CD4-positive, alpha-beta T cell treated with Interleukin-4 for 1 hour (primary cell): Measurements from ENCODE around the gene UTP3.
"Not testable (repeated sequence)": the region's sequence is repeated elsewhere in the genome, so short reads cannot be mapped to it uniquely, and the experiment has no call there.

Source experiments
- DNase-seq, 2 donors: peaks; one replicate each; pipeline ENCODE4 v3.0.0-alpha.2; 2020 to 2022

UTP3 gene

GRCh38 chr4:70687821-70688794 lies at the start of gene UTP3:
Gene UTP3, plus strand, starts transcription at chr4:70688532. Its CDS starts 146 bp downstream, at chr4:70688678.
- DNase-seq = peak; percentile 93 to 94

GRCh38 chr4:70640192-70640591 lies 48.1 kb upstream of the UTP3 start:
- DNase-seq = no peak

- DNase-seq = not testable (repeated sequence)
These were observed 37.6 kb upstream of the UTP3 start for GRCh38 chr4:70650741-70651140.

GRCh38 chr4:70651864-70652506 lies 36.3 kb upstream of the UTP3 start:
- DNase-seq = peak in 1 of 2 donors; percentile 55

GRCh38 chr4:70654605-70655011 lies 33.7 kb upstream of the UTP3 start:
- no peak for DNase-seq

GRCh38 chr4:70657326-70657725 lies 31.0 kb upstream of the UTP3 start:
- no peak for DNase-seq

- DNase-seq = no peak
These were observed 29.9 kb upstream of the UTP3 start for GRCh38 chr4:70658418-70658817.

- no peak for DNase-seq
These were observed 28.2 kb upstream of the UTP3 start for GRCh38 chr4:70660106-70660505.

GRCh38 chr4:70661309-70661922 lies 26.9 kb upstream of the UTP3 start:
- DNase-seq = not testable (repeated sequence)

- DNase-seq = no peak
These were observed 22.0 kb upstream of the UTP3 start, which contains the start of gene JCHAIN for GRCh38 chr4:70666369-70666768. Gene JCHAIN, minus strand, starts transcription at chr4:70666508. Its CDS starts 18 bp downstream, at chr4:70666490.

GRCh38 chr4:70667740-70668535 lies 20.4 kb upstream of the UTP3 start:
- DNase-seq = no peak

- no peak for DNase-seq
These were observed 17.9 kb upstream of the UTP3 start for GRCh38 chr4:70670332-70671014.

GRCh38 chr4:70671091-70671490 lies 17.2 kb upstream of the UTP3 start:
- no peak for DNase-seq

GRCh38 chr4:70674191-70674590 lies 14.1 kb upstream of the UTP3 start:
- no peak for DNase-seq

- DNase-seq = no peak
These were observed 13.6 kb upstream of the UTP3 start for GRCh38 chr4:70674731-70675130.

GRCh38 chr4:70676554-70677090 lies 11.7 kb upstream of the UTP3 start:
- DNase-seq = no peak

- peak in 1 of 2 donors; percentile 24 for DNase-seq
These were observed 9.8 kb upstream of the UTP3 start for GRCh38 chr4:70678383-70678999.

GRCh38 chr4:70680934-70681333 lies 7.4 kb upstream of the UTP3 start:
- no peak for DNase-seq

GRCh38 chr4:70681704-70682103 lies 6.6 kb upstream of the UTP3 start:
- no peak for DNase-seq

GRCh38 chr4:70682142-70682541 lies 6.2 kb upstream of the UTP3 start:
- not testable (repeated sequence) for DNase-seq

GRCh38 chr4:70687392-70687791 lies 940 bp upstream of the UTP3 start:
- peak; percentile 28 to 46 for DNase-seq
